SHP77 (cell line): ENCODE measurements around the gene KLHDC7B.

Source experiments
- DNase-seq, 2 experiments: peaks; one replicate each; lab custom pipeline; 2025; lab: John Stamatoyannopoulos, UW

Gene KLHDC7B

DNA sequence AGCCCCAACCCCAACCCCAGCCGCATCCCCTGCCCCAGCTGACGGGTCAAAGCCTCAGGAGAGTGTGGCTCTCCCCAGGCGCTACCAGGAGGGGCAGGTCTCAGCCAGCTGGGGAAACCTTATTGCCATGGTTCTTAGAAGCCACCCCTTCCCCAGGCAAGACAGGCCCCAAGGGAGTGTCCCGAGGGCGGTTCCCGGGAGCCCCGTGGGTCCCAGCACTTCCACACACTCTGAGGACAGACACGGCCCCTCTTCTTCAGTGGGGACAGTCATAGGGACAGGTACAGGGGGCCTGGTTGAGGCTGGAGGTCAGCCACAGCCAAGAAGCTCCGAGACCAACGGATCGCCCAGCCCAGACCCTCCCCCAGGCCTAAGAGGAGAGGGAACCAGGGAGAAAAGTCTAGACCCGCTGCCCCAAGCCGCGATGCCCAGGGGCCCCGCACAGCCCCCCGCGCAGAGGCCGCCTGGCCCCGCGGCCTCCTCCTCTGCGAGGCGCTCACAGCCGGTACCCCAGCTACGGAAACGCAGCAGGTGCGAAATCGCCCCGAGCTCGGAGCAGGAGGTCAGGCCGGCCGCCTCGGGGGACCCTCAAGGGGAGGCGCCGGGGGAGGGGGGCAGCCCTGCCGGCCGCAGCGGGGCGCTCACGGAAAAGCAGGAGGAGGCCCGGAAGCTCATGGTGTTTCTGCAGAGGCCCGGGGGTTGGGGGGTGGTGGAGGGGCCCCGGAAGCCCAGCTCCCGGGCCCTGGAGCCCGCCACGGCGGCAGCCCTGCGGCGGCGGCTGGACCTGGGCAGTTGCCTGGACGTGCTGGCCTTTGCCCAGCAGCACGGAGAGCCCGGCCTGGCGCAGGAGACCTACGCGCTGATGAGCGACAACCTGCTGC lies 2.6 kb downstream of the KLHDC7B start:
- DNase-seq: no peak

DNA sequence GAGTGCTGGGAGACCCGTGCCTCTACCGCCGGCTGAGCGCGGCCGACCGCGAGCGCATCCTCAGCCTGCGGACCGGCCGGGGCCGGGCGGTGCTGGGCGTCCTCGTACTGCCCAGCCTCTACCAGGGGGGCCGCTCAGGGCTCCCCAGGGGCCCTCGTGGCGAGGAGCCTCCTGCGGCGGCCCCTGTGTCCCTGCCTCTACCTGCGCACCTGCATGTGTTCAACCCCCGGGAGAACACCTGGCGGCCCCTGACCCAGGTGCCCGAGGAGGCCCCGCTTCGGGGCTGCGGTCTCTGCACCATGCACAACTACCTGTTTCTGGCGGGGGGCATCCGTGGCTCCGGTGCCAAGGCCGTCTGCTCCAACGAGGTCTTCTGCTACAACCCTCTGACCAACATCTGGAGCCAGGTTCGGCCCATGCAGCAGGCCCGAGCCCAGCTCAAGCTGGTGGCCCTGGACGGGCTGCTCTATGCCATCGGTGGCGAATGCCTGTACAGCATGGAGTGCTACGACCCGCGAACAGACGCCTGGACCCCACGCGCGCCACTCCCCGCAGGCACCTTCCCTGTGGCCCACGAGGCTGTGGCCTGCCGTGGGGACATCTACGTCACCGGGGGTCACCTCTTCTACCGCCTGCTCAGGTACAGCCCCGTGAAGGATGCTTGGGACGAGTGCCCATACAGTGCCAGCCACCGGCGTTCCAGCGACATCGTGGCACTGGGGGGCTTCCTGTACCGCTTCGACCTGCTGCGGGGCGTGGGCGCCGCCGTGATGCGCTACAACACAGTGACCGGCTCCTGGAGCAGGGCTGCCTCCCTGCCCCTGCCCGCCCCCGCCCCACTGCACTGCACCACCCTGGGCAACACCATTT lies 3.5 kb downstream of the KLHDC7B start:
- DNase-seq: no peak

DNA sequence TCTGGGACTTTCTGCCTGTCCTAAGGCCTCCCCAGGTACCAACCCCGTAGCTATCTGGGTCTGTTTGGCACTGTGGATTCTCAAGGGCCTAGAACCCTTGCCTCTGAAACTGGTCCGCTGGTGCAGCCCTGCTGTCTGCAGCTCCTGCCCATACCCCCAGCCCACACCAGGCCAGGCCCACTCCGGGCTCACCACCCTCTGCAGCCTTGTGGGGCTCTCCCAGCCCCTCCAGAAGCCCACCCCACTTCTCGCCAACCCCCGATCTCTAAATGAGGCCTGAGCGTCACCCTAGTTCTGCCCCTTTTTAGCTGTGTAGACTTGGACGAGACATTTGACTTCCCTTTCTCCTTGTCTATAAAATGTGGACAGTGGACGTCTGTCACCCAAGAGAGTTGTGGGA lies 4.7 kb downstream of the KLHDC7B start:
- no peak for DNase-seq

DNA sequence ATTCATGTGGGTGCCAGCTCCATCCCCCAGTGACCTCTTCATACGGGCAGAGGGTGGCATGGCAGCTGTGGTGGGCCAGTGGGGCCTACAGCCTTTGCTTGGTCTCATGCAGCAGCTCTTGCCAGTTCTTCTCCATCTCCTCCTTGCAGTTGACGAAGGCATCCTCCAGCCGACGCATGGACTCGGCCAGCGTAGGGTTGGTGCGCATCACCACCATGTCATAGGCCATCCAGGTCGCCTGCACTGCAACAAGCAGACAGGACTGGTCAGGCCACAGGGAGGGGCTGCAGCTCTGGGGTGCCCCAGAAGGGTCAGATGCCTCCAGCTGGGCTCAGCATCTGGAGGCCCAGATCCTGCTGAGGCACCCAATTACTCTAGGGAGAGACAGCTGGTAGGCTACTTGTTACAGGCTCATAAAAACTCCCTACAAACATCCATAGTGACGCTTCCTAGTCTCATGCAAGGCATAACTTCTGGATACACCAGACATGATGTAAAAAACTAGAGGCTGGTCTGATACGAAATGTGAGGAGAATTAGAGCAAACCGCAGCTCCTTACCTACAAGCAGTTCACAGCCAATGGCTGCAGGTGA lies 5.6 kb downstream of the KLHDC7B start:
- no peak for DNase-seq

DNA sequence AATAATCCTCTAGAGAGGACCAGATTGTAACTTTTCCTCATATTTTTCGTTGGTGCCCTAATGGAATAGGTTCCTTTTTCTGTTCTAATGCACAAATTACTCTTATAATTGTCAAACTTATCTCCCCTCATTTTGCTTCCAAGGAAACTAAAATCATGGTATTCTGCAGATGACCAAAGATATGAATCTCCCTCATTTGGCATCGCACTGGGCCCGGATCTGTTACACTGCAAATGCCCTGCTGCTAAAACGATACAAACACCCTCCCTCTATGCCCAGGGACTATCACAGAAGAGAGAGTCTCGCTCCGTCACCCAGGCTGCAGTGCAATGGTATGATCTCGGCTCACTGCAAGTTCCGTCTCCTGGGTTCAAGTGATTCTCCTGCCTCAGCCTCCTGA lies 7.6 kb downstream of the KLHDC7B start:
- DNase-seq: no peak

DNA sequence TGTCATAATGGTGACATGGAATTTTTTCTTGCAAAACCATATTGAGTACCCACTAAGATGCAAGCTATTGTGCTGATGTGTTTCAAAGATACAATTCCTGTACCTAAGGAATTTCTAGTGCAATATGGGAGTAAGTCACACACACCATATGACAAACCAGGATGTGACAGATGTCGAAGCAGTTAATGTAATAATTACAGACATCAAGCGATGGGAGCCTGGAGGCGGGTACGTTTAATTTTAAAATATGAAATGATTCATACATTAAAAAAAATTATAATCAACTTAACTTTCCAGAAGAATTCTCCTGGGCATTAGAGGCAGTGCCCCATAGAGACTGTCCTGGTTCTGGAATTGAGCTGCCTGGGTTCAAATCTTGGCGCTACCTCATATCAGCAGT lies 11.0 kb downstream of the KLHDC7B start:
- DNase-seq: no peak

DNA sequence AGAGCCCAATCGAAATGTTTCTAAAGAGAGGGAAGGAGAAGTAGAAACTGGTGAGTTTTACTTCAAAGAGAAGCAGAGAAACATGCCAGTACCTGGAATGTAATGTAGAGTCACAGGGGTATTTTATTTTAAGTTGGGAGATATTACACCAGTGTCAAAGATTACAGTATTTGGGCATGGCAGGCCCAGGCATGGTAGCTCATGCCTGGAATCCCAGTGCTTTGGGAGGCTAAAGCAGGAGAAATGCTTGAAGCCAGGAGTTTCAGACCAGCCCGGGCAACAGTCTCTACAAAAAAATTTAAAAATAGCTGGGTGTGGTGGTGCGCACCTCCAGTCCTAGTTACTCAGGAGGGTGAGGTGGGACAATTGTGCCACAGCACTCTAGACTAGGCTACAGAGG lies 14.3 kb downstream of the KLHDC7B start:
- DNase-seq: no peak

- DNase-seq: no peak
Measured at GRCh38 chr22:50561401-50562358, 16.0 kb downstream of the KLHDC7B start.

GRCh38 chr22:50562523-50563412 lies 17.1 kb downstream of the KLHDC7B start, which contains the start of gene SYCE3:
Gene SYCE3 (minus strand): TSS chr22:50562919. CDS start chr22:50556405, 6,514 bp downstream.
- DNase-seq: peak; percentile 96 to 98

DNA sequence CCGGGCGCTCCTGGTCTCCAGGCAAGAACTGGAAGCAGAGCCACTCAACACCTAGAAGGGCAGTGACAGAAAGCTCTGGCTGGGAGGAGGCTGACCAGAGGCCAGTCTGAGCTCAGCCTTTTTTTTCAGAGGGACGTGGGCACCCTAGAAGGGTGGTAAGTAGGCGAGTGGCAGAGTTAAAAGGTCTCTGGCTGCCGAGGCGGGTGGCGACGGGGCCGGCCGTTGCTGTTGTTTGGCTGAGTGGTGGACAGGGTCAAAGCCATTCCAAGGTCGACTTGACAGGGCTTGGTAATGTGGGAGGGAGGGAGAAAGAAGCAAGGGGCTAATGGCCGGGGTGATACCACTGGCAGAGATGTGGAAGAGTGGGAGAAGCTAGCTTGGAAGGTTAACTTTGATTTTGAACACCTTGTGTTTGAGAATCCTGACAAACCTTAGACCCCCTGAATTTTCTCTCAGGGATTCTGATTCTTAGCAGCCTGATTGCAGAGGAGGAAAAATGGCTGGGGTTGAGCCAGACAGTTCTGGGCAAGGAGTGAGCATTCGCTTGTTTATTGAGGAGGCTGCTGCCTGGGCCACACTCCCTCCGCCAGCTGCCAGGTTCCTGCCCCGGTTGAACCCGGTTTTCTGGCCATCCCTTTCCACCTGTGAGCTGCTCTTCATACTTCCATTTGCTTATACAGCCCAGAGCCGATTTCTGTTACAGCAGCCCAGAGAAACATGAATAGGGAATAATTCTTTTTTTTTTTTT lies 17.9 kb downstream of the KLHDC7B start:
- no peak for DNase-seq

- no peak for DNase-seq
Measured at GRCh38 chr22:50564289-50564688, 18.6 kb downstream of the KLHDC7B start.

- DNase-seq: no peak
Measured at GRCh38 chr22:50567721-50568252, 22.1 kb downstream of the KLHDC7B start.

DNA sequence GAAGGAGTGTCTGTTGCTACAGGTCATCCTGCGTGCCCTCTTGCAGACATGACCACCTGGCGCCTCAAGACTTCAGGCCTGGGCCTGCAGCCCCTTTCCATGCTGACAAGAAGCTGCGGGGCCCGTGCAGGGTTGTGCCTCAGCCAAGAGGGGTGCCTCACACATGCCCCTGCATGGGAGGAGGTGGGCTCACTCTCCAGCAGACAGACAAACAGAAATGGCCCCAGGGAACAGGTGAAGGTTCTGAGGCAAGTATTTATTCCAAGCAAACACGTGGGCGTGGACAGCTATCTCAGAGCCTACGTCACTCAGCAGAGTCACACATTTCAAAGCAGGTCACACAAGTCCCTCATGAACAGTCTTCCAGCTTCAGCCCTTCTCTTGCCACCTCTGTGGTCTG lies 22.9 kb downstream of the KLHDC7B start:
- peak; percentile 12 to 36 for DNase-seq

GRCh38 chr22:50569041-50569459 lies 23.4 kb downstream of the KLHDC7B start:
- DNase-seq: no peak

DNA sequence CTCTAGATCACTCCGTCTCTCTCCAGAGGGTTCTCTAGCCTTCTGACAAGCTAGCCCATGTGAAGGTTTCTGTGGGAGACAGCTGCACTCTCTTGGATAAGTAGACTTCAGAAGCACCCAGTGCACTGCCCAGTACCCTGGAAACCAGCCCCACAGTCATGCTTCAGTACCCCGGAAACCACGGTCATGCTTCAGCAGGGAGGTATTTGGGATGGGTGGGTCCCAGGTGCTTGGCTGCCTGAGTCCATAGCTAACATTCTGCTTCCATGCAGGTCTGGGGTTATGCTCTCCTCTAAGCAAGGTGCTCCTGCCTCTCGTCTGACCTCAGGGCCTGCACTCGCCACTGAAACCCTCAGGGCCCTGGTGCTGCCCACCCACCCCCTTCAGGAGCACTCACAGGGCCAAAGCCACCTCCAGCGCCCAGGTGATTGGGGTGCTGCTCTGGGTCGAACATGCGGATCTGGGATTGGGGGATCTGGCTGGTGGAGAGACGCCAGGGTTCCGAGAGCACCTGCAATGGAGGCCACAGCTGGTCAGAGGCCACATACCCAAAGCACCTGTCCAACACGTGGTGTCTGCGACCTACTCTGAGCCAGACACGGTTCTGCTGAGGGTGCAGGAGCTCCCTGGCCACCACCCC lies 24.3 kb downstream of the KLHDC7B start:
- no peak for DNase-seq

DNA sequence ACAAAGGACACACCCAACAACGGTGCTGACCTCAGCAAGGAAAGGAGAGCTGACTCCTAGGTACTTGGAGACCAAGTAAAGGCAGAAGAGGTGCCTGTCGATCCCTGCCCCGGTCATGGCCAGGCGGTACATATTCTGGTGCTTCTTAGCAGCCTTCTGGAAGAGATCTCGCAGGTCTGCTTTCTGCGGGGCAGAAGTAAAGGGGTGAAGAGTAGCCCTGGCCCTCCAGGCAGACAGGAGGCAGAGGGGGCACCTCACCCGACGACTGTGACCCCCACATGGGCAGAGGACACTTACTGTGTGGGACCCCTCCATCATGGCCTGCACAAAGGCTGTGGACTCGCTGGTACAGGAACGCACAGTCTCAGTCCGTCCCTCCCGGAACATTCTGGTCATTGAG lies 25.2 kb downstream of the KLHDC7B start:
- no peak for DNase-seq

DNA sequence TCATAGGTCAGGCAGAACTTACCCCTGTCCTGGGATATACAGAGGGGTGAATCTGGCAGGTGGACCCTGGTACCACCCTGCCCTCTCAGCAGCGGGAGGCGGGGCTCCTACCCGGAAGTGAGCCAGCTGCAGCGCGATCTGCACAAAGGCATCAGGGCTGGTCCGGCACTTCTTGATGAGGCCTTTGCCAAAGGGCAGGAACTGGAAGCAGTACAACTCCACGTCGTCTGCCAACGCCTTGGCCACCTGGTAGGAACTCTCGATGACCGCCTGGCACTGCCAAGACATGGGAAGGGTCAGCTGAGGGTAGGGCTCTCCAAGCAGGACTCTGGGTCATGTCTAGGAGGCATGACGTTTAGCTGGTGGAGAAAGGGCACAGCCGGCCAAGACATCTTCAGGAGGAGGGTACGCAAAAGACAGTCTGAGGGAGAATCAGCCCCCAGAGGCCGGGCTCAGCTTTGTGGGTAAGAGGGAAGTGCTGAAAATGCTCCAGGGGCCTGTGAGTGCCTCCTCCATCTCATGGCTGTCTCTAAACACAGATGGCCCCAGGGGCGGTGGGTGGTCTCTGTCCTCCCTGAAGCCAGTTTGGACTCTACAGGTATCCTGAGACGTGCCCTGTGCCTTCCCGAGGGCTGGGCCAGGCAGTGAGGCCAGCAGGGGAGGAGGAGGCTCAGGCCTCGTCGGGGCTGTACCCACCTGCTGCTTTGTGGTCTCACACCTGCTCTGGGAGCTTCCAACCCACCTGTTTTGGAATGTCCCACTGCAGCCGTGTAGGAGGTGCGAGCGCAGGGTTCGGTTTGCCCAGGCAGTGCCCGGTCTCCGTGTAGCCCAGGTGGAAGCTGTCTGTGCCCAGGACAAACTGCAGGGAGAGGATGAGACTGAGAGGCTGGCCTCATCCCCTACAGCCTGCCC lies 25.8 kb downstream of the KLHDC7B start:
- DNase-seq: no peak

DNA sequence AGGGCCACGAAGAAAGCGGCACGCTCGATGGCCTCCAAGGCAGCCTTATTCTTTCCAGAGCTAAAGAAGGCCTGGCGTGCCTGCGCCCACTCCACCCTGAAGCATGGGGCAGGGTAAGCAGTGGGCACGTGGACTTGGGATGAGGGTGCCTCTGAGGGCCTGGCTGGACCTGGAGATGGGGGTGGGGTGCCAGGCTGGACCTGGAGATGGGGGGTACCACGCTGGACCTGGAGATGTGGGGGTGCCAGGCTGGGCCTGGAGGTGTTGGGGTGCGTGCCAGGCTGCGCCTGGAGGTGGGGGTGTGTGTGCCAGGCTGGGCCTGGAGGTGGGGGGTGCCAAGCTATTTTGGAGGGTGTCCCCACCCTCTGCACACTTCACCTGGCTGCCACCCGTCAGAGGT lies 27.3 kb downstream of the KLHDC7B start:
- DNase-seq: no peak
